Subcutaneous abdominal adipose tissue (tissue), 5 donors: ENCODE data around the gene KIFC1.

Source experiments
- H3K27ac ChIP-seq: one replicate; pipeline ENCODE4 v1.7.0; 2013; ENCODE audit warnings: low read depth, mild to moderate bottlenecking, inconsistent platforms, low read length, moderate library complexity
- H3K27me3 ChIP-seq, 5 donors: one replicate each; pipeline ENCODE4 v1.7.0; 2013; ENCODE audit warnings: low read length in 5 of 5, inconsistent platforms in 1 of 5; ENCODE audit not compliant: control insufficient read depth in 5 of 5, insufficient read depth in 4 of 5
- H3K36me3 ChIP-seq, 5 donors: one replicate each; pipeline ENCODE4 v1.7.0; 2013; ENCODE audit warnings: low read length in 5 of 5; ENCODE audit not compliant: control insufficient read depth in 5 of 5, insufficient read depth in 5 of 5
- H3K4me1 ChIP-seq, 5 donors: one replicate each; pipeline ENCODE4 v1.7.0; 2013; ENCODE audit warnings: low read length in 5 of 5, mild to moderate bottlenecking in 3 of 5, moderate library complexity in 1 of 5; ENCODE audit not compliant: control insufficient read depth in 5 of 5, insufficient read depth in 5 of 5
- H3K4me3 ChIP-seq, 5 donors: one replicate each; pipeline ENCODE4 v1.7.0; 2013; ENCODE audit warnings: low read length in 5 of 5, low read depth in 1 of 5
- H3K9ac ChIP-seq, 5 donors: one replicate each; pipeline ENCODE4 v1.7.0; 2013; ENCODE audit warnings: low read length in 5 of 5, mild to moderate bottlenecking in 4 of 5, moderate library complexity in 3 of 5
- H3K9me3 ChIP-seq, 5 donors: one replicate each; pipeline ENCODE4 v1.7.0; 2013; ENCODE audit warnings: low read length in 5 of 5; ENCODE audit not compliant: control insufficient read depth in 5 of 5
- donor health status: healthy.
- donor health status: healthy.
- donor health status: healthy.
- donor health status: healthy.
- donor health status: healthy.

The KIFC1 gene

DNA sequence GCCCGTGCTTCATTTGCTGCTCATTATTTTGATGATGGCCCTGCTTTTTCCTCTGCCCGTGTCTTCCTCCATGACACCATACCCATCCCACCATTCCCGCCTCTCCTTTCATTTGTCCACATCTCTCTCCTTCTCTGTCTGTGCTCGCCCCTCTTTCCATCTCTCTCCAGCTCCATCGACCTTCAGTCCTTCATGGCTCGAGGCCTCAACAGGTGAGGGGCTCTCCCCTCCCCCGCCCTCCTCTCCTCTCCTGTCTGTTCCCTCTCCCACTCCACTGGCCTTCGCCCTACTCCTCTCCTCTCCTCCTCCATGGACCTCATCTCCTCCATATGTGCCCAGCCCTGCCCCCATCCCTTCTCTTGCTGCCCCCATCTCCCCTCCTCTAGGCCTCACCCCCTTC, 50.7 kb downstream of the KIFC1 start:
- Histone ChIP-seq H3K9ac (no peak overlapping the region), H3K4me1 (no peaks in the 10 kb centered on the region), H3K9me3 (no peaks in the 10 kb centered on the region), H3K27me3 (no peaks in the 10 kb centered on the region), H3K4me3 (no peak overlapping the region), H3K36me3 (peaks cover 0 to 69% (median 39%) of the 10 kb centered on the region in 5 donors), H3K27ac (no peak overlapping the region)

DNA sequence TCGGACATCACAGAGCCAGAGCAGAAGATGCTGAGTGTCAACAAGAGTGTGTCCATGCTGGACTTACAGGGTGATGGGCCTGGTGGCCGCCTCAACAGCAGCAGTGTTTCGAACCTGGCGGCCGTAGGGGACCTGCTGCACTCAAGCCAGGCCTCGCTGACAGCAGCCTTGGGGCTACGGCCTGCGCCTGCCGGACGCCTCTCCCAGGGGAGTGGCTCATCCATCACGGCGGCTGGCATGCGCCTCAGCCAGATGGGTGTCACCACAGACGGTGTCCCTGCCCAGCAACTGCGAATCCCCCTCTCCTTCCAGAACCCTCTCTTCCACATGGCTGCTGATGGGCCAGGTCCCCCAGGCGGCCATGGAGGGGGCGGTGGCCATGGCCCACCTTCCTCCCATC, 51.4 kb downstream of the KIFC1 start:
- H3K27ac ChIP-seq, result no peak overlapping the region
- no peak overlapping the region for H3K4me3 ChIP-seq
- no peaks in the 10 kb centered on the region for H3K9me3 ChIP-seq
- H3K36me3 ChIP-seq, result peaks cover 0 to 70% (median 38%) of the 10 kb centered on the region in 5 donors
- no peaks in the 10 kb centered on the region for H3K27me3 ChIP-seq
- H3K9ac ChIP-seq, result no peak overlapping the region
- H3K4me1 ChIP-seq, result no peaks in the 10 kb centered on the region

DNA sequence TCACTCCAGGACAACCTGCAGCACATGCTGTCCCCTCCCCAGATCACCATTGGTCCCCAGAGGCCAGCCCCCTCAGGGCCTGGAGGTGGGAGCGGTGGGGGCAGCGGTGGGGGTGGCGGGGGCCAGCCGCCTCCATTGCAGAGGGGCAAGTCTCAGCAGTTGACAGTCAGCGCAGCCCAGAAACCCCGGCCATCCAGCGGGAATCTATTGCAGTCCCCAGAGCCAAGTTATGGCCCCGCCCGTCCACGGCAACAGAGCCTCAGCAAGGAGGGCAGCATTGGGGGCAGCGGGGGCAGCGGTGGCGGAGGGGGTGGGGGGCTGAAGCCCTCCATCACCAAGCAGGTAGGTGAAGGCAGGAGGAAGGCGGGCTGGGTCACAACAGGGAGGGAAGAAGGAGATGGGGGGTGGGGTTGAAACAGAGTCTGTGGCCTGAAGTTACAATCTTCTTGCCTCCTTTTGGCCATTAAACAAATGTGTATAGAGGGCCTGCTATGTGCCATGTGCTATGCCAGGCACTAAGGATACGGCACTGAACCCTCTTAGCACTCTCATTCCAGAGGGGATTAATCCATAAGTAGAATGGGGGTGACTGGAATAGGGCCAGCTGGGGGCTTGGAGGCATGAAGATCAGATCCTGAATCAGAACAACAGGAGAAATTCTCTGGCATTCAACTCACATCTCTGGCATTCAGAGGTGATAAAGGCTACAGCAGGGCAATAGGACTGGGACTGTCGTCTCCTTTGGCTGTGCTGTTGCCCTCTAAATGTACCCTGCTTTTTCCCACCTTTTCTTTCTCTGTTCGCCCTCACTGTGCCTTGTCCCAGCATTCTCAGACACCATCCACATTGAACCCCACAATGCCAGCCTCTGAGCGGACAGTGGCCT, 52.2 kb downstream of the KIFC1 start:
- Histone ChIP-seq H3K9ac (no peak overlapping the region), H3K36me3 (peaks cover 0 to 65% (median 33%) of the 10 kb centered on the region in 5 donors), H3K27me3 (no peaks in the 10 kb centered on the region), H3K27ac (no peak overlapping the region), H3K9me3 (no peaks in the 10 kb centered on the region), H3K4me3 (no peak overlapping the region), H3K4me1 (no peaks in the 10 kb centered on the region)

DNA sequence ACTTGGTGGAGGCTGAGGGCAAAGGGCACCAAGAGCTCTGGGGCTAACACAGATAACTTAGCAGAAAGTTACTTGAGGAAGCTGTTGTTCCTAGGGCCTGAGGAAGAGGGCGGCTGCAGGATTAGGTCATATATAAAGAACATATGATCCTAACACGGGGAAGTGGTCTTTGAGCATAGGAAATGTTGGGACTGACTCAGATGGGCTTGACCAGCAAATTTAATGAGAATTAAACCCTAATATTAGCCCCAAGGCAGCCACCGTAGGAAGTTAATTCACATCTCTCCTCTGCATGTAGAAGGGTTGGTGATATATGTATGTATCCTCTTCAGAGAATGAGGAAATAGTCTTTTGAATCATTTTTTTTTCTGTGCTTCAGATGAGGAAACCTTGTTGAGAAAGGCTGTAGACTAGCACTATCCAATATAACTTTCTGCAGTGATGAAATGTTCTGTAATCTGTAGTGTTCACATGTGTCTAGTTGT, 53.5 kb downstream of the KIFC1 start:
- Histone ChIP-seq H3K4me3 (no peak overlapping the region), H3K27ac (no peak overlapping the region), H3K27me3 (no peaks in the 10 kb centered on the region), H3K4me1 (peaks cover 0 to 4% (median 0%) of the 10 kb centered on the region in 5 donors), H3K9ac (no peak overlapping the region), H3K9me3 (no peaks in the 10 kb centered on the region), H3K36me3 (peaks cover 0 to 63% (median 34%) of the 10 kb centered on the region in 5 donors)

DNA sequence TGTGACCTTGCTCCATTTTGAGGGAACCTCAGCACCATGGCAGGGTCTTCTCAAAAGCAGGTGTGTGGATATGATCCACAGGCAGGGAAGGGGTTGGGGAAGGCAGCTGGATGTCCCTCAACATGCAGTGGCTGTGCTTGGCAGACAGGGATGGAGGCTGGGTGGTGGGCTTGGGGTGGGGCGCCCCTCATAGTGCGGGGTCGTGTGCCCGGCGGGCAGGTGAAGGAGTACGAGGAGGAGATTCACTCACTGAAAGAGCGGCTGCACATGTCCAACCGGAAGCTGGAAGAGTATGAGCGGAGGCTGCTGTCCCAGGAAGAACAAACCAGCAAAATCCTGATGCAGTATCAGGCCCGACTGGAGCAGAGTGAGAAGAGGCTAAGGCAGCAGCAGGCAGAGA, 54.7 kb downstream of the KIFC1 start:
- peaks cover 0 to 5% (median 0%) of the 10 kb centered on the region in 5 donors for H3K4me1 ChIP-seq
- H3K9me3 ChIP-seq, result no peaks in the 10 kb centered on the region
- peaks cover 0 to 52% (median 29%) of the 10 kb centered on the region in 5 donors for H3K36me3 ChIP-seq
- H3K27me3 ChIP-seq, result no peaks in the 10 kb centered on the region
- H3K27ac ChIP-seq, result no peak overlapping the region
- H3K9ac ChIP-seq, result no peak overlapping the region
- no peak overlapping the region for H3K4me3 ChIP-seq

DNA sequence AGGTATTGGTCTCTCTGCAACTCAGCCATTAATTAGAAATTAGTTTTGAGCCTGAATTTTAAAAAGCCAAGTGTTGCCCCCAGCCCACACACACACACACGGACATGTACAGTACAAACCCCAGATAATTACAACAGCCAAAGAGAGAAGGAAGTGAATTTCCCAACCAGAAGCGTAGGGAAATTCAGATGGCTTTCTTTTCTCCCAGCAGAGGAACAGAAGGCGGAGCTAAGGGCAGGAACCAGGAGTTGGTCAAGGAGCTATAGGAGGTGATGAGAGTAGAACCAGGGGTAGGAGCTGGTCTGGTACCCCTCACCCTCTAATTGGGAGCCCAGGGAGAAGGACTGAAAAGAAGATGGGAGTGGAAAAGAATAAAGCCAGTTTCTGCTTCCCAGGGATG, 58.8 kb downstream of the KIFC1 start:
- Histone ChIP-seq H3K27me3 (no peaks in the 10 kb centered on the region), H3K4me1 (peaks cover 4 to 23% (median 17%) of the 10 kb centered on the region in 5 donors), H3K27ac (no peak overlapping the region), H3K4me3 (no peak overlapping the region), H3K9me3 (no peaks in the 10 kb centered on the region), H3K9ac (peak overlapping the region in 1 of 5 donors; percentile 6), H3K36me3 (peaks cover 0 to 23% (median 12%) of the 10 kb centered on the region in 5 donors)

DNA sequence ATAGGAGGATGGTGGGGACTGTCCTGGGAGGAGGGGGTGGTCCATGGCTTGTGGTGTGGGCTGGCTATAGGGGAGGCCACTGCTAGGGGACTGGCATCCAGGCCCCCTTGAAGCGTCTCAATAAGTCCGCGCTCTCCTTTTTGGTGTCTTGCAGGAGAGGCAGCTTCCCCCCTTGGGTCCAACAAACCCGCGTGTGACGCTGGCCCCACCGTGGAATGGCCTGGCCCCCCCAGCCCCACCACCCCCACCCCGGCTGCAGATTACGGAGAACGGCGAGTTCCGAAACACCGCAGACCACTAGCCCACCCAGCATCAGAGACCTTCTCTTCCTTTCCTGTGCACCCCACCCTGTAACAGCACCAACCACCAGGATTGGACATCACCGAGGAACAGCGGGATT, 60.0 kb downstream of the KIFC1 start:
- H3K9ac ChIP-seq, result no peak overlapping the region
- no peak overlapping the region for H3K4me3 ChIP-seq
- H3K4me1 ChIP-seq, result peaks cover 4 to 25% (median 17%) of the 10 kb centered on the region in 5 donors
- no peaks in the 10 kb centered on the region for H3K27me3 ChIP-seq
- H3K27ac ChIP-seq, result no peak overlapping the region
- H3K36me3 ChIP-seq, result peaks cover 0 to 34% (median 20%) of the 10 kb centered on the region in 5 donors
- H3K9me3 ChIP-seq, result no peaks in the 10 kb centered on the region

DNA sequence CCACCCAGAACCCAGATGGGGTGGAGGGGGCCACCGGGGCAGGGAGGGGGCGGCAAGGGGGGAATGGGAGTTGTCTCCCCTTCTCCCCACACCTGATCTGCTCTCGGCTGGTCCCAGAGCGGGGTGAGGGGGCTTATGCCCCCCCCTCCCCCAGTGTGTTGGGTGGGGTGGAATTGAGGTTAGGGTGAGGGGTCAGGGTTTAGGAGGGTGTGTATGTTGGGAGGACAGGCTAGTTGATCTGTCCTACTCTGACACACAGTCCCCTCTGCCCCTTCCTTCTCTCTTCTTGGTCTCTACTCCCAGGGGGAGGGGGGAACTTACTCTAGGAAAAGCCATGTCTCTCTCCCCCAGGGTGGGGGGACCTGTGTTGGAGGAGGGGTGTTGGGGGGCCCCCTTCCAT, 60.9 kb downstream of the KIFC1 start:
- Histone ChIP-seq H3K9ac (no peak overlapping the region), H3K4me1 (peaks cover 4 to 25% (median 17%) of the 10 kb centered on the region in 5 donors), H3K4me3 (no peak overlapping the region), H3K36me3 (peaks cover 0 to 35% (median 22%) of the 10 kb centered on the region in 5 donors), H3K9me3 (no peaks in the 10 kb centered on the region), H3K27me3 (no peaks in the 10 kb centered on the region), H3K27ac (no peak overlapping the region)

DNA sequence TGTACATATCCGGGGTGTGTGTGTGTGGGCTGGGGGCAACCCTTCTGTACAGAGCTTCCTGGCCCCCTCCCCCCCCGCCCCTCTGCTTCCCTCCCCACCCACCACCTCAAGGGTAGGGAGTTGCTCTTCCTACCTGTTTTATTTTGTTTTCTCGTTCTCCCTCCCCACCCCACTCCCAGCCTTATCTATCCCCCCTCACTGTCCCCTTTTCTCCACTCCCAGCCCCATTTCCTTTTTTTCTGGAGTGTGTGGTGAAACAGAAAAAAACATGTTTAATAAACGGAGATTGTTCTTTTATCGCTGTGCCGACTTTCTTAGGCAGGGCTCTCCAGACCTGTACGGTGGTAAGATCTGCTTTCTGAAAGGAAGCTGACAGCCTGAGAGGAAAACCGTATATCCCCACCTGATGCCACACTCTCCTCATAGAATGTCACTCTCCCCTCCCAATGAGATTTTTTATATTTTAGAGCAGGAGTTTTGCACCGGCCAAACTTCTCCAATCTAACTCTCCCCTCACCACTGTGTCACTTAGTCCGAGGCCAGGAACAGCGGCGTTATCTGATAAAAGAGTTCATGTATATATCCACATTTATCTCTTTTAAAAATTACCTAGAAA, 61.9 kb downstream of the KIFC1 start:
- Histone ChIP-seq H3K27me3 (no peaks in the 10 kb centered on the region), H3K9me3 (no peaks in the 10 kb centered on the region), H3K36me3 (peaks cover 0 to 30% (median 15%) of the 10 kb centered on the region in 5 donors), H3K4me3 (peak overlapping the region; percentile 84 to 93 (median 92)), H3K27ac (peak overlapping the region; percentile 49), H3K9ac (peak overlapping the region; percentile 75 to 92 (median 88)), H3K4me1 (peaks cover 4 to 25% (median 17%) of the 10 kb centered on the region in 5 donors)
